GM15510 (cell line): ENCODE results near the gene FGFR2.

Experiments
- POLR2A ChIP-seq: IDR thresholded peaks from 3 replicates; pipeline ENCODE4 v1.6.1; 2011; ENCODE audit warnings: borderline replicate concordance; ENCODE audit not compliant: insufficient read length; ENCODE audit errors: extremely low read depth

Gene FGFR2

DNA sequence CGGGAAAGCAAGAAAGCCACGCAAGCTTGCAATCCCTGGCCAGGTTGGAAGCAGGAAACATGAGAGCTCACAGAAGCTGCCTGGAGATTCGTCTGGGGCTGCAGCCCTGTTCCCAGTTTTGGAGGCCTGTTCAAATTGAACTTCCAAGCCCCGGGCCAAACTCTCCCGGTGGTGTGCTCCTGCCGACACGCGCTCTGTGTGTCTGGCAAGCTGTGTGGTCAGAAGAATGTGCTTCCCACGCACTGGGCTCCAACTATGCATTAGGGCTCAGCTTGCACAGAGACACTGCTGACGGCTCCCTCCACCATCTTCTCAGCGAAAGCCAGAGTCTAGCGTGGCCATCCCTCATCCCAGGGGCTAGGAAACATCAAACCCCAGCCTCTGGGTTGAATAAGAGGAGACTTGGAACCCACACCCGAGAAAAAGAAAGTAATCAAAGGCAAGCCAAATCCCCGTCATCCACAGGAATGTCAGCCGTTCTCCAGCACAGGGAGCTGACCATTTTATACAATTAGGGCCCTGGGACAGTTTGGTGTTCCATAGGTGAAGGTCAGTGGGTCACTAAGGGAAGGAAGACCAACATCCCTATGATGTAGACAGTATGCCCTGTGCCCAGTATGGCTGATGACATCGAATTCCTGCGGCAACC is 107.2 kb downstream of the FGFR2 start:
- no peak for TF ChIP-seq POLR2A

DNA sequence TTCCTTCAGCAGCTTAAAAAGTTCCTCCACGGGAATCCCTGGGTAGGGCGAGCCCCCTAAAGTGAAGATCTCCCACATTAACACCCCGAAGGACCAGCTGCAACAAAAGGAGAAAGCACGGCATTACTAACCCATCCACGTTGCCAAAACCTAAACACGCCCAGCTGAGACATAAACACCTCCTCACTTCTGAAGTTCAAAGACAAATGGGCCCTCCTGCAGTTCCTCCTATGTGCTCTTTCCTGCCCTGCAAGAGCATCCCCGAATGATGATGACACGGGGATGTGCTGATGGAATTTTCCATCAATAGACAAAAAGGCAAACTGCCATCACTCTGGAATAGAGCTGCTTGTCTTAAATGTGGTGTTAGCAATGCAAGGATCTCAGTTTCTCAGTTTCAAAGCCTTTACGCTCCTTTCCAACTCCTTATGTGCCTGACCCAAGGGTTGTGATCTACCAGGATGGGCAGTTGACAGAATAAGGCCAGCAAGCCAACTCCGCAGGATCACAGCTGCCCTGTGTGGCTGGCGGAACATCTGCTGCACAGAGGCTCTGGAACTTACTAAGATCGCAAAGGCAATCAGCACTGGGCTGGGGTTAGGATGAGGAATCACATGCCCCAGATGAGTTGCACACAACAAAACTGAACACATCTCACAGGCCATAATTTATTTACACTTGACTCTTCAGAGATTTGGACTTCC is 112.7 kb downstream of the FGFR2 start:
- no peak for TF ChIP-seq POLR2A

DNA sequence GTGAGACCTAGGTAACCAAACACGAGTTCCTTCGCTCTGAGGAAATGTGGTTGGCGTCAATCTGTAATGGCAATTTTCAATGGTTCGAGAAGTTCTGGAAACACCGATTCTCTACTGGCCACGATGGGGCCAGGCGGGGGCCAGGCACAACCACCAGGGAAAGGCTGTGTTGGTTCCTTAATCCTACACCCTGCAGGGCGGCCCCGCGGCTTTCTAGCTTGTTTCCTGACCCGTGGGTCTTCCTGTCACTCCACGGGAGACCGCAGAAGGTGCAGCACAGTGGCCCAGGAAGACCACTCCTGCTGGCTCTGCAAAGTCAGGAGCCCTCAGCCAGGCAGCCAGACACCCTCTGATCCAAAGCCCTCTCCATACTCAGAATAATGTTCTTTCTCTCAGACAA is 113.4 kb downstream of the FGFR2 start:
- TF ChIP-seq POLR2A = no peak

- no peak for TF ChIP-seq POLR2A
Observed at GRCh38 chr10:121484401-121484800, 113.8 kb downstream of the FGFR2 start.

DNA sequence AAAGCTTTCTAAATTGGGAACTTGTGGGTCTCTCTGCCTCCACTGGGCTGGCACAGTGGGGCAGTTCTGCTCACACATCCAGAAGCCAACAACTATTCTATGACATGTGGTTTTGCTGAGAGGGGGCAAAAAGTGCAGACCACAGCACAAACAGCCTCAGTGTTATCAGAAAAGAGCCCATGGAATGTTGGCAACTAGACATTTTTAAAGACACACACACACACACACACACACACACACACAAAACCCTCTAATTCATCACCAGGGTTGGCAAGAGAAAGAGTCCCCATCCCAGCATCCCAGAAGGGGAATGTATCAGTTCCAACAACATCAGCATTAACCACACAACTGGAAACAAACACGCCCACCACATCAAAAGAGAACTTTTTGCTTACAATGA is 117.1 kb downstream of the FGFR2 start:
- TF ChIP-seq POLR2A = no peak

DNA sequence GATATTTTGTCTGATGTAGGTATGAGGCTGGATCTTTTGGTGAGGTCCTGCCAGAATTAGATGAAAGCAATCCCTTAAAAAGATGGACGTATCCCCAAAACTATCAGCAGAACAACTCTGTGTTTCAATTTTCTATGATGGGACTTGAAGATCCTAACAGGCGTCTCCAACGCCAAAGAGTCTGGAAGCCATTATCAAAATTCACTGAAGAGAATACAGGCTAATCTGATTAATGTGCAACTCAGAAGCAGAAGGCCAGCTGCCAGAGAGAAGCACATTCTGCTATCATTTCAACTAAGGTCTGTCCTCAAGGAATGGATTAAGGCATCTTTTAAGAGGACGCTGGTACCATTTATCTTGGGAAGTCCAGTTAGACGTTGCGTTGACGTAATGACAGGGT is 119.7 kb downstream of the FGFR2 start:
- no peak for TF ChIP-seq POLR2A

- no peak for TF ChIP-seq POLR2A
Observed at GRCh38 chr10:121469797-121470606, 128.2 kb downstream of the FGFR2 start.

DNA sequence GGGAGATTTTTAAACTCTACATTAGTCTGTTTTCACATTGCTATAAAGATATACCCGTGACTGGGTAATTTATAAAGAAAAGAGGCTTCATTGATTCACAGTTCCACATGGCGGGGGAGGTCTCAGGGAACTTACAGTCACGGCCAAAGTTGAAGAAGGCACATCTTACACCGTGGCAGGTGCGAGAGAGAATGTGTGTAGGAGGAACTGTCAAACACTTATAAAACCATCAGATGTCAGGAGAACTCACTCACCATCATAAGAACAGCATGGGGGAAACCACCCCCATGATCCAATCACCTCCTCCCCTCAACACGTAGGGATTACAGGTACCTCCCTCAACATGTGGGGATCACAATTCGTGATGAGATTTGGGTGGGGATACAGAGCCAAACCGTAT is 129.5 kb downstream of the FGFR2 start:
- TF ChIP-seq POLR2A = no peak

GRCh38 chr10:121466424-121466823 is 131.8 kb downstream of the FGFR2 start:
- TF ChIP-seq POLR2A = no peak

DNA sequence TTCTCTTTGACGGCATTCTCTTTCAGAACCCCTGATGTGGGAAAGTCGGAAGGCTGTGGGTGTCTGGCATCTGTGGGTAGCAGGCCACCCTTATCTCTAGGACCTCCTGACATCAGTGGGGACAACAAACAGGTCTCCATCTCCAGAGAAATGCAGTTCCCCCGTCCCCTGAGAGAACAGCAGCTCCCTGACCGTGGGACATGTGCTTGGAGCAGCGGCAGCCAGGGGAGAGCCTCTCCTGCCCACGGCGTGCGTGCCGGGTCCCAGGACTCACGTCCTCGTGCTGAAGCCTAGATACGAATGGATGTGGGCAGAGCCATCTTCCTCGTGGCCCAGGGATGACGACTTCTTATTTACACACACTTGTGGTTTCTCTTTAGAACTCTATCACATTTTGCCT is 133.0 kb downstream of the FGFR2 start:
- TF ChIP-seq POLR2A = no peak

DNA sequence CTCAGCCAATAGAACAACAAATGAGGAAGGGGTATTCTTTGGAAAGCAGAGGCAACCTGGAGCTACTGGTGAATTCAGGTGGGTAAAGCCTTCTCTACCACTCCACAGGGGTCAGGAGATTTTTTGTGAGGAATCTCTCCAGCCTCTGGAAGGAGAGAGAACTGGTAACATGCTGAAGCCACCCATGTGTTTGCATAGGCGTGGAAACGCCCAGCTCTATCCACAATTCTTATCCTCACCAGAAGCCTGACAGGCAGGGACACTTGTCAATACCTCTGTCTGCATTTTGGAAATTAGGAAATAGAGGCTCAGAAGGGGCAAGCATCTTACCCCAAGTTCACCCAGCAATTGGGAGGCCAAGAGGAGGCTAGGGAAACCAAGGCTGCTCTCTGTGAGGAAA is 133.7 kb downstream of the FGFR2 start:
- no peak for TF ChIP-seq POLR2A

- no peak for TF ChIP-seq POLR2A
Observed at GRCh38 chr10:121462955-121463354, 135.3 kb downstream of the FGFR2 start.

DNA sequence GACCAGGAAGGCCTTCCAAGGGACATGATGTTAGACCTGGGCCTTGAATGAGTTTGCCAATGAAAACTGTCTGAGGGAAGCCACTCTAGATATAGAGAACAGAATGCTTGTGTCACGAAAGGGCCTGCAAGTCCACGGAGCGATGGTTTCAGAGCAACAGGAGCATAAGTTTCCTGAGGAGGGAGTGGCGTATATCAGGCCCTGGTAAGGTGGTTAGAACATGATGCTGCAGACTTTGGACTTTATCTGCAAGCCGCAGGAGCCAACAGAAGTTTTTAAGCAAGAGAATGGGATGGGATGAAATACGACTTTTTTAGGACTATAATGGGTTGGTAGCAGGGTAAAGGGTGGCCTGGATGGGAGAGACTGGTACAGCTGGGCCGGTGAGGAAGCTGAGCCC is 136.0 kb downstream of the FGFR2 start:
- no peak for TF ChIP-seq POLR2A

DNA sequence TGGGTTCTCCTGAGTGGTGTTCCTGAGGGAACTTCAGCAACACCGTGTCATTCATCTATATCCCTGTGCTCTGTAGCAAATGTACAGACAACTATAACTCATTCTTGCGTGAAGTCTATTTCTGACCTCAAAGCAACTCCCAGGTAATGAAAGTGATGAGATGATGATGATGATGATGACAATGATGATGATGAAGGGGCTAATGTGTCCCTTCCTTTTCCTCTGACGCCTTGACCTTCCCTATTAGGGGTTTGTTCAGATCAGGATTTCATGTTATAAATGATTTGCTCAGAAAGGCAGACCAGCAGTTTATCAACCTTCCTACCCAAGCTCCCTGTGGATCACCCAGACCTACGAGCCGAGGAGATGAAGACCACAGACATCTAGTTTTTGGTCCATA is 136.9 kb downstream of the FGFR2 start:
- no peak for TF ChIP-seq POLR2A

DNA sequence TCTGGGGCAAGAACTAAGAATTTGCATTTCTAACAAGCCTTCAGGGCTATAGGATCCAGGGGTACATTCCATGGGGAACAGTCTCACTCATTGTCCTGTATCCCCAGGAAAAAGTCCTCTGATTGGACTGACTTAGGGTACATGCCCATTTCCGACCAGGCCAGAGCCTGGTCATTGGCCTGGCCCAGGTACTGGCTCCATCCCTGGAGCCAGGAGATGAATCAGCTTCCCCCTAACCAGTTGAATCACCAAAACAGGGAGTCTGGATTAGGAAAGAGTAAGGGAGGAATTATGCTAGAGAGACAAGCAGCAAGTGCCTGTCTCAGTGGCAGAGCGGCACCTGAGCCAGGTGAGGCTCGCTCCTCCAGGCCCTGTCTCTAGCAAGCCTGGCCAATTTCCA is 137.5 kb downstream of the FGFR2 start:
- TF ChIP-seq POLR2A = no peak
